ENCODE results near the gene SPTAN1.
"Not testable (repeated sequence)": the region's sequence is repeated elsewhere in the genome, so short reads cannot be mapped to it uniquely, and the experiment has no call there.

Gene SPTAN1

GRCh38 chr9:128666481-128666941 is 114.1 kb downstream of the SPTAN1 start:
- not testable (repeated sequence) for DNase-seq (ENCODE audit: low spot score)

GRCh38 chr9:128669786-128670185 is 117.4 kb downstream of the SPTAN1 start:
- DNase-seq (ENCODE audit: low spot score), result no peak

- no peak for DNase-seq (ENCODE audit: low spot score)
Observed at GRCh38 chr9:128675382-128675781, 123.0 kb downstream of the SPTAN1 start.

- DNase-seq (ENCODE audit: low spot score), result no peak
Observed at GRCh38 chr9:128677794-128678193, 125.4 kb downstream of the SPTAN1 start.

Data from D341Med (cell line).